GM23338 (cell line): ENCODE measurements around the gene PGBD5. TPM values are rescaled to one million over a fixed set of nuclear protein-coding genes. Genes with fewer than 3 reads are reported as not detected.

Source experiments
- ATAC-seq: fragments of 200-7000 bp; cut with Tn5 transposase; 3 replicates; pipeline ENCODE4 v1.9.1; 2020
- DNase-seq: peaks from one replicate; pipeline ENCODE4 v3.0.0-alpha.2; 2015; ENCODE audit warnings: low spot score
- H2AFZ ChIP-seq: fragments of 200-600 bp; sonication (generic); 2 replicates; pipeline ENCODE4 v1.8.0; 2016; ENCODE audit warnings: antibody characterized with exemption, mild to moderate bottlenecking, moderate library complexity
- H3F3A ChIP-seq: fragments of 200-600 bp; sonication (generic); replicated peaks from 2 replicates; pipeline ENCODE4 v1.8.0; 2017; ENCODE audit warnings: antibody characterized with exemption, mixed run types, low read depth
- H3K27ac ChIP-seq: fragments of 200-600 bp; sonication (generic); 2 replicates; pipeline ENCODE4 v1.6.1; 2016; ENCODE audit warnings: low read depth
- H3K27me3 ChIP-seq: fragments of 200-600 bp; sonication (generic); 2 replicates; pipeline ENCODE4 v1.8.0; 2016; ENCODE audit warnings: mild to moderate bottlenecking, mixed run types, moderate library complexity; ENCODE audit not compliant: insufficient read depth
- H3K36me3 ChIP-seq: fragments of 200-600 bp; sonication (generic); 2 replicates; pipeline ENCODE4 v1.8.0; 2016; ENCODE audit warnings: mild to moderate bottlenecking; ENCODE audit not compliant: insufficient read depth
- H3K4me1 ChIP-seq: fragments of 200-600 bp; sonication (generic); 2 replicates; pipeline ENCODE4 v1.8.0; 2016; ENCODE audit warnings: mild to moderate bottlenecking, moderate library complexity; ENCODE audit not compliant: insufficient read depth
- H3K4me2 ChIP-seq: fragments of 200-600 bp; sonication (generic); 2 replicates; pipeline ENCODE4 v1.7.1; 2017; ENCODE audit warnings: mixed run types
- H3K4me3 ChIP-seq: fragments of 200-600 bp; sonication (generic); 2 replicates; pipeline ENCODE4 v1.6.1; 2016; ENCODE audit warnings: mixed run types
- H3K79me2 ChIP-seq: fragments of 200-600 bp; sonication (generic); replicated peaks from 2 replicates; pipeline ENCODE4 v1.8.0; 2017; ENCODE audit warnings: mild to moderate bottlenecking; ENCODE audit not compliant: insufficient read depth
- H3K9me2 ChIP-seq: fragments of 200-600 bp; sonication (generic); 2 replicates; pipeline ENCODE4 v1.8.0; 2017; ENCODE audit not compliant: insufficient read depth
- H4K20me1 ChIP-seq: fragments of 200-600 bp; sonication (generic); replicated peaks from 2 replicates; pipeline ENCODE4 v1.8.0; 2017; ENCODE audit warnings: mild to moderate bottlenecking; ENCODE audit not compliant: insufficient read depth
- H3K27ac Mint-ChIP-seq: 2 replicates; pipeline ENCODE4 v1.8.0; 2020; ENCODE audit warnings: inconsistent platforms, mild to moderate bottlenecking, moderate library complexity, mixed read lengths
- H3K27me3 Mint-ChIP-seq: 3 replicates; pipeline ENCODE4 v1.8.0; 2022; ENCODE audit warnings: low read depth, mild to moderate bottlenecking, moderate library complexity, mixed read lengths, inconsistent platforms; ENCODE audit not compliant: insufficient read depth, poor library complexity
- H3K36me3 Mint-ChIP-seq: 3 replicates; pipeline ENCODE4 v1.8.0; 2021; ENCODE audit warnings: low read depth, mild to moderate bottlenecking, inconsistent platforms, moderate library complexity, mixed read lengths
- H3K4me1 Mint-ChIP-seq: 3 replicates; pipeline ENCODE4 v1.8.0; 2020; ENCODE audit warnings: mild to moderate bottlenecking, inconsistent platforms, mixed read lengths
- H3K4me3 Mint-ChIP-seq: 3 replicates; pipeline ENCODE4 v1.8.0; 2021; ENCODE audit warnings: moderate library complexity, mild to moderate bottlenecking, inconsistent platforms, mixed read lengths
- H3K9me3 Mint-ChIP-seq: 3 replicates; pipeline ENCODE4 v1.8.0; 2020; ENCODE audit warnings: moderate library complexity, mild to moderate bottlenecking, inconsistent platforms, mixed read lengths
- EZH2phosphoT487 ChIP-seq: fragments of 200-600 bp; sonication (generic); IDR thresholded peaks from one replicate; pipeline ENCODE4 v1.8.1; 2018; ENCODE audit warnings: antibody characterized with exemption; ENCODE audit not compliant: unreplicated experiment
- JUNB ChIP-seq: IDR thresholded peaks from one replicate; pipeline ENCODE4 v1.6.1; 2016; ENCODE audit warnings: antibody characterized with exemption; ENCODE audit not compliant: unreplicated experiment
- NANOG ChIP-seq: IDR thresholded peaks from 2 replicates; pipeline ENCODE4 v1.6.1; 2016; ENCODE audit warnings: antibody characterized with exemption, borderline replicate concordance
- POLR2AphosphoS5 ChIP-seq: IDR thresholded peaks from 2 replicates; pipeline ENCODE4 v1.6.1; 2016; ENCODE audit warnings: antibody characterized with exemption, low read depth
- STAT1 ChIP-seq: IDR thresholded peaks from one replicate; pipeline ENCODE4 v1.6.1; 2016; ENCODE audit warnings: antibody characterized with exemption; ENCODE audit not compliant: unreplicated experiment
- ZNF331 ChIP-seq: fragments of 250-450 bp; sonication (Bioruptor Pico); IDR thresholded peaks from 2 replicates; pipeline ENCODE4 v1.5.0; 2020; ENCODE audit warnings: low read depth, mild to moderate bottlenecking, moderate library complexity
- polyA plus RNA-seq: library from polyadenylated mRNA; unstranded; fragments of >200 nt; fragmentation: Nextera tagmentation; extraction: Ambion mirVana; gene quantifications from 2 replicates; pipeline ENCODE4 v1.2.1, GENCODE V29; 2016
- total RNA-seq: library from RNA; depleted of rRNA; stranded (reverse); fragments of >200 nt; shearing (Covaris generic); gene quantifications from 2 replicates; pipeline ENCODE4 v1.2.3, GENCODE V29; 2014
- TF ChIP-seq, protein P1 (sequence below): IDR thresholded peaks from one replicate; pipeline ENCODE4 v1.6.1; 2018; ENCODE audit warnings: antibody characterized with exemption; ENCODE audit not compliant: unreplicated experiment
- TF ChIP-seq, protein P2 (sequence below), 2 experiments: fragments of 200-600 bp in 1 of 2; sonication (generic) in 1 of 2; conservative IDR thresholded peaks; 2 replicates each; pipeline versions ENCODE4 v1.5.1 to v1.6.1; 2016 to 2017; ENCODE audit warnings: antibody characterized with exemption in 2 of 2, low read depth in 2 of 2, mild to moderate bottlenecking in 2 of 2, moderate library complexity in 1 of 2
- TF ChIP-seq, protein P3 (sequence below): IDR thresholded peaks from 2 replicates; pipeline ENCODE4 v1.6.1; 2016; ENCODE audit warnings: antibody characterized with exemption

Gene PGBD5
- total and polyA plus RNA-seq, 2 experiments from 2014 or later = 3.4 to 16.6 TPM

DNA sequence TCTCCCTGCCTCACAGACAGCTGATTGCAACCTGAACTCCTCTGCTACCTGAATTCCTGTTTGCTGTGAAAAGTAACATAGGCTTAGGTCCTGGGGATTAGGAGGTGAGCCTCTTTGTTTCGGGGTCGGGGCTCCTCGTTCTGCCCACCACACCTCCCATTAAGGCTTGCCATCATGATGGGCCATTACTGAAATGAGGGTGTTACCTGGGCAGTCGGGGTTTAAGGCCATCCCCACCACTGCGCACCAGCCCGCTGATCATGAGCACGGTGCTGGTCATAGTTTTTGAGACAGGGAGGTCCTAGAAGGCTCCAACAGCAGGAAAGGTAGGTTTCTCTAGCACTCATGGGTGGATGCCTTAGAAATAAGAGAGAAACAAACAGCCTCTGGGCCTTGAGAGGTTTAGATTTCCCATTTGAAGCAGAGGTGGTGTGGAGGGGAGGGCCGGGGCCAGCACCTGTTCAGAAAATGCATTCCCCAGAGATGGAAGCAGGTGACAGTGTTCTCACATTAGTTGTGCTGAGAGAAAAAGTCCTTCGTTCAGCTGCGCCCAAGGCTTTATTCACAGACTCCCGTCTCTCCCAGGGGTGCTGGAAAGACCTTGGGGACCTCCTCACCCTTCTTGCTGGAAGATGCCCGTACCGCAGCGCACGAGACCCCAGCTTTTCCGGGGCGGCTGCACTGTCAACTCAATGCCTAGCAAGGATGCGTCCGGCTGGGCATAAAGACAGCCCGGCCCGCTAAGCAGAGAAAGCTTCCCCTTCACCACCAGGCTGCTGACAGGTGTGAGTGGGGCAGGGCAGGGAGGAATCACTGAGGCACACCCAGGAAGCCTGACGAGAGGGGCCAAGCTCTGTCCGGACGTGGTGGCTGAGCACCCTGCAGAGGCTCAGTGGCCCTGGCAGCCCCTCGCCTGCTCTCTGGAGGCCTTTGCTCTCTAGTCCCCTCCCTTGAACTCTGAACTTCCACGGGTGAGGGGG is 125.5 kb downstream of the PGBD5 start (continued):
- TF ChIP-seq, protein P1, sequence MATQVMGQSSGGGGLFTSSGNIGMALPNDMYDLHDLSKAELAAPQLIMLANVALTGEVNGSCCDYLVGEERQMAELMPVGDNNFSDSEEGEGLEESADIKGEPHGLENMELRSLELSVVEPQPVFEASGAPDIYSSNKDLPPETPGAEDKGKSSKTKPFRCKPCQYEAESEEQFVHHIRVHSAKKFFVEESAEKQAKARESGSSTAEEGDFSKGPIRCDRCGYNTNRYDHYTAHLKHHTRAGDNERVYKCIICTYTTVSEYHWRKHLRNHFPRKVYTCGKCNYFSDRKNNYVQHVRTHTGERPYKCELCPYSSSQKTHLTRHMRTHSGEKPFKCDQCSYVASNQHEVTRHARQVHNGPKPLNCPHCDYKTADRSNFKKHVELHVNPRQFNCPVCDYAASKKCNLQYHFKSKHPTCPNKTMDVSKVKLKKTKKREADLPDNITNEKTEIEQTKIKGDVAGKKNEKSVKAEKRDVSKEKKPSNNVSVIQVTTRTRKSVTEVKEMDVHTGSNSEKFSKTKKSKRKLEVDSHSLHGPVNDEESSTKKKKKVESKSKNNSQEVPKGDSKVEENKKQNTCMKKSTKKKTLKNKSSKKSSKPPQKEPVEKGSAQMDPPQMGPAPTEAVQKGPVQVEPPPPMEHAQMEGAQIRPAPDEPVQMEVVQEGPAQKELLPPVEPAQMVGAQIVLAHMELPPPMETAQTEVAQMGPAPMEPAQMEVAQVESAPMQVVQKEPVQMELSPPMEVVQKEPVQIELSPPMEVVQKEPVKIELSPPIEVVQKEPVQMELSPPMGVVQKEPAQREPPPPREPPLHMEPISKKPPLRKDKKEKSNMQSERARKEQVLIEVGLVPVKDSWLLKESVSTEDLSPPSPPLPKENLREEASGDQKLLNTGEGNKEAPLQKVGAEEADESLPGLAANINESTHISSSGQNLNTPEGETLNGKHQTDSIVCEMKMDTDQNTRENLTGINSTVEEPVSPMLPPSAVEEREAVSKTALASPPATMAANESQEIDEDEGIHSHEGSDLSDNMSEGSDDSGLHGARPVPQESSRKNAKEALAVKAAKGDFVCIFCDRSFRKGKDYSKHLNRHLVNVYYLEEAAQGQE = no peak
- no peak for TF ChIP-seq EZH2phosphoT487
- TF ChIP-seq, protein P2, sequence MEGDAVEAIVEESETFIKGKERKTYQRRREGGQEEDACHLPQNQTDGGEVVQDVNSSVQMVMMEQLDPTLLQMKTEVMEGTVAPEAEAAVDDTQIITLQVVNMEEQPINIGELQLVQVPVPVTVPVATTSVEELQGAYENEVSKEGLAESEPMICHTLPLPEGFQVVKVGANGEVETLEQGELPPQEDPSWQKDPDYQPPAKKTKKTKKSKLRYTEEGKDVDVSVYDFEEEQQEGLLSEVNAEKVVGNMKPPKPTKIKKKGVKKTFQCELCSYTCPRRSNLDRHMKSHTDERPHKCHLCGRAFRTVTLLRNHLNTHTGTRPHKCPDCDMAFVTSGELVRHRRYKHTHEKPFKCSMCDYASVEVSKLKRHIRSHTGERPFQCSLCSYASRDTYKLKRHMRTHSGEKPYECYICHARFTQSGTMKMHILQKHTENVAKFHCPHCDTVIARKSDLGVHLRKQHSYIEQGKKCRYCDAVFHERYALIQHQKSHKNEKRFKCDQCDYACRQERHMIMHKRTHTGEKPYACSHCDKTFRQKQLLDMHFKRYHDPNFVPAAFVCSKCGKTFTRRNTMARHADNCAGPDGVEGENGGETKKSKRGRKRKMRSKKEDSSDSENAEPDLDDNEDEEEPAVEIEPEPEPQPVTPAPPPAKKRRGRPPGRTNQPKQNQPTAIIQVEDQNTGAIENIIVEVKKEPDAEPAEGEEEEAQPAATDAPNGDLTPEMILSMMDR (conservative IDR thresholded peaks at IDR 0.05; ENCODE audit: low read depth in 2 of 2) = no peak
- TF ChIP-seq, protein P3, sequence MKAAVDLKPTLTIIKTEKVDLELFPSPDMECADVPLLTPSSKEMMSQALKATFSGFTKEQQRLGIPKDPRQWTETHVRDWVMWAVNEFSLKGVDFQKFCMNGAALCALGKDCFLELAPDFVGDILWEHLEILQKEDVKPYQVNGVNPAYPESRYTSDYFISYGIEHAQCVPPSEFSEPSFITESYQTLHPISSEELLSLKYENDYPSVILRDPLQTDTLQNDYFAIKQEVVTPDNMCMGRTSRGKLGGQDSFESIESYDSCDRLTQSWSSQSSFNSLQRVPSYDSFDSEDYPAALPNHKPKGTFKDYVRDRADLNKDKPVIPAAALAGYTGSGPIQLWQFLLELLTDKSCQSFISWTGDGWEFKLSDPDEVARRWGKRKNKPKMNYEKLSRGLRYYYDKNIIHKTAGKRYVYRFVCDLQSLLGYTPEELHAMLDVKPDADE = no peak
- no peak for TF ChIP-seq ZNF331 (CRISPR knock-in tag)
- no peak for TF ChIP-seq POLR2AphosphoS5
- TF ChIP-seq STAT1 = no peak
- TF ChIP-seq NANOG = no peak
- no peak for TF ChIP-seq JUNB

DNA sequence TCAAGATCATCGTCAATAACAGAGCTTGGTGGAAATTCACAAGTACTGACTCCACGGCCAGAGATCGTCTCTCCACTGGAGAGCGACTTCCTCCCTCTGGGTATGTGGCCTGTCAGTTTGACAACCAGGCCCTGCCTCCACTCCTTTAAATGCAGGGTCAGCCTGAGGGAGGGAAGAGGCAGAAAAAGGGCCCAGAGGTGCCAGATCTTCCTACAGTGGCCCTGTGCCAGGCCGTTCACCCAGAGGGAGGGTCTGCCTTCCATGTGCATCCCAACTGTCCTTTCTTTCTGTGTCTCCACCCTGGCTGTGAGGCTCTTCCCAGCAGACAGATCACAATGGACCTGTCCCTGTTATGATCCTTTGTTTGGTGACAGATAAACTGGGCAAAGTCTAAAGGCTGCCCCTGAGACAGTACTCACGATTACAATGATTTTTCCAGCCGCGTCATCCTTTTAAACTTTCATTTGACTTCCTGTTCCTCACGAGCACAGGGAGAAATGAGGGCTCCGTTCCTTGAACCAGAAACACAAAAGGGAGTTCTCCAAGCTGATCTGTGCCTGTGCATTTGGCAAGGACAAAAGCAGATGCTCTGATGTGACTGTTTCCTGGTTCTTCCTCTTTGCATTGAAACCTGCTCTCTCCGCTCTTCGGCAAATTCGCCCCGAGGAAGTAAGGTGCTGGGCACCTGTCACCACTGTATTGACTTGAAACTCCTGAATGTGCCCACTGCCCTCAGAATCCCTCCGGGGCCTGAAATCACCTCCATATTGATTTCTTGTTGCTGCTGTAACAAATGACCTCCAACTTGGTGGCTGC is 126.7 kb downstream of the PGBD5 start:
- DNase-seq = no peak
- Histone ChIP-seq H4K20me1 (no peaks in the 10 kb centered on the region), H3F3A (no peaks in the 10 kb centered on the region), H3K9me2 (peaks cover 4% of the 10 kb centered on the region; the same call in 1 of the 2 replicates), H3K4me1 (peaks cover 8% of the 10 kb centered on the region), H3K4me2 (no peak overlapping the region), H2AFZ (no peak overlapping the region), H3K4me3 (no peak overlapping the region), H3K36me3 (no peaks in the 10 kb centered on the region), H3K27ac (no peak overlapping the region), H3K27me3 (no peaks in the 10 kb centered on the region), H3K79me2 (no peaks in the 10 kb centered on the region)
- no peak for ATAC-seq
- Mint-ChIP-seq H3K4me1 (peaks cover 11% of the 10 kb centered on the region), H3K36me3 (no peaks in the 10 kb centered on the region), H3K9me3 (no peaks in the 10 kb centered on the region), H3K4me3 (no peak overlapping the region), H3K27me3 (peaks cover 4% of the 10 kb centered on the region), H3K27ac (no peak overlapping the region)
- TF ChIP-seq, protein P3 = no peak
- TF ChIP-seq NANOG = no peak
